ENCODE measurements around the gene CARHSP1. TPM values are rescaled to one million over a fixed set of nuclear protein-coding genes. Genes with fewer than 3 reads are reported as not detected.

The CARHSP1 gene
- polyA plus RNA-seq, 2 of the 4 experiments (the other 2 are of a cell fraction): 53.9 to 172 TPM

DNA sequence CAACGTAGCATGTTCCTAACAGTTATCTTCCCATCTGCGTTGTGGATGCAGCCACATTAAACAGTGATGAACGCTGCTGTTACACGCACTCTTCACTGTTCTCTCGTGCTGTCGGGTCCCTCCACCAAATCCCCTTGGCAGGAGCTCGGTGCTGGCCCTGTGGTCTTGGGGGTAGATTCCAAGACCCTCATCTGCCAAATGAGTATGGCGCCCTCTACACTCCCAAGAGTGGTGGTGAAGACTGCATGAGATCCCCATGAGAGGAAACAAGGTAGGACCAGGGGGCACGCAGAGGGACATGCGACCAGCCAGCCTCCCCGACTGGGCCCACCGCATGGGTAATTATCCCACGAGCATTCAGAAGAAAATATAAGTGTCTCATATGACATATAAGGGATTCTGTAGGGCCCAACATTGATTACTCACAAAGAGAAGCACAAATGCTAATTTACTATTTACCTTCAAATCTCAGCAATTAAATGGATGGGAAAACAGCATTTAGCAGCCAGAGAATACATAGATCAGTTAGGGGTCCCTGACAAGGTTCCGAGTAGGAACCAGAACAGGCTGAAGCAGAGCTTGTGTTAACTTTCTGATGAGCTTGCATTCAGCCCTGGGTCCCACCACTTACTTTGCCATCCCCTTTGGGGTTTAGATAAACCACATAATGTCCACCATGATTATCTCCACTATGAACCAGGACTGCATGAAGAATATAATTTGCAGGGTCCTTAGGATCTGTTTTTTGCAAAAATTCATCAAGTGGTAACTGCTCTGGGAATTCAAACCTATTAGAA is 37.2 kb upstream of the CARHSP1 start:
- WGBS (ENCODE audit: missing lambda C conversion rate): 89% methylated on average over 14 of the region's 14 CpGs
- Histone ChIP-seq H3K4me2 (no peak overlapping the region), H3K9me3 (no peaks in the 10 kb centered on the region), H3K27ac (no peak overlapping the region), H3K4me3 (no peak overlapping the region), H3K4me1 (peaks cover 6% of the 10 kb centered on the region; the same call in 1 of the 3 replicates)
- peak in 1 of 2 experiments; percentile 25 for DNase-seq (ENCODE audit: low read depth in 1 of 2, low spot score in 1 of 2)
- TF ChIP-seq, protein P1, sequence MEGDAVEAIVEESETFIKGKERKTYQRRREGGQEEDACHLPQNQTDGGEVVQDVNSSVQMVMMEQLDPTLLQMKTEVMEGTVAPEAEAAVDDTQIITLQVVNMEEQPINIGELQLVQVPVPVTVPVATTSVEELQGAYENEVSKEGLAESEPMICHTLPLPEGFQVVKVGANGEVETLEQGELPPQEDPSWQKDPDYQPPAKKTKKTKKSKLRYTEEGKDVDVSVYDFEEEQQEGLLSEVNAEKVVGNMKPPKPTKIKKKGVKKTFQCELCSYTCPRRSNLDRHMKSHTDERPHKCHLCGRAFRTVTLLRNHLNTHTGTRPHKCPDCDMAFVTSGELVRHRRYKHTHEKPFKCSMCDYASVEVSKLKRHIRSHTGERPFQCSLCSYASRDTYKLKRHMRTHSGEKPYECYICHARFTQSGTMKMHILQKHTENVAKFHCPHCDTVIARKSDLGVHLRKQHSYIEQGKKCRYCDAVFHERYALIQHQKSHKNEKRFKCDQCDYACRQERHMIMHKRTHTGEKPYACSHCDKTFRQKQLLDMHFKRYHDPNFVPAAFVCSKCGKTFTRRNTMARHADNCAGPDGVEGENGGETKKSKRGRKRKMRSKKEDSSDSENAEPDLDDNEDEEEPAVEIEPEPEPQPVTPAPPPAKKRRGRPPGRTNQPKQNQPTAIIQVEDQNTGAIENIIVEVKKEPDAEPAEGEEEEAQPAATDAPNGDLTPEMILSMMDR (IDR thresholded peaks at IDR 0.05): peak; percentile 24; the same call in 2 of the 3 replicates
- no peak for TF ChIP-seq HEYL (CRISPR knock-in tag; IDR thresholded peaks at IDR 0.05)
- ChIA-PET CTCF (interaction anchor here (0.7 to 3.0 kb wide), 14 partner anchors 8 to 219 kb away, joined by 3 to 20 read pairs (median 3); no protein-coding TSS in a partner anchor), POLR2A (no interaction called here)
- FAIRE-seq: no peak
- ATAC-seq: peak; percentile 70 to 73; a peak in 4 of 6 replicates

GRCh38 chr16:8905168-8905762 is 36.5 kb upstream of the CARHSP1 start:
- FAIRE-seq (no peak), ATAC-seq (peak; percentile 87 to 89), DNase-seq (ENCODE audit: low read depth in 1 of 2, low spot score in 1 of 2) (peak; percentile 36 to 69)
- Histone ChIP-seq H3K4me2 (no peak overlapping the region), H3K9me3 (no peaks in the 10 kb centered on the region), H3K4me1 (peaks cover 6% of the 10 kb centered on the region; the same call in 1 of the 3 replicates), H3K4me3 (no peak overlapping the region), H3K27ac (no peak overlapping the region)
- ChIA-PET POLR2A (no interaction called here), CTCF (interaction anchor here (0.8 to 3.0 kb wide), 13 partner anchors 9 to 220 kb away, joined by 3 to 20 read pairs (median 3); no protein-coding TSS in a partner anchor)
- WGBS (ENCODE audit: missing lambda C conversion rate): 80% methylated on average over 13 of the region's 13 CpGs
- TF ChIP-seq POLR2AphosphoS2 (conservative IDR thresholded peaks at IDR 0.05; ENCODE audit: low read length) (no peak), BHLHE40 (IDR thresholded peaks at IDR 0.05; ENCODE audit: low read depth, low read length) (no peak), RCOR1 (IDR thresholded peaks at IDR 0.05; ENCODE audit: low read depth, low read length) (no peak), RAD21 (conservative IDR thresholded peaks at IDR 0.05 in 1 of 2, IDR thresholded peaks at IDR 0.05 in 1 of 2) (peak; percentile 57 to 73), SMC3 (IDR thresholded peaks at IDR 0.05) (peak; percentile 49; the same call in 2 of the 3 replicates), MYC (IDR thresholded peaks at IDR 0.05; ENCODE audit: borderline replicate concordance, low read length) (no peak), ZNF302 (CRISPR knock-in tag; IDR thresholded peaks at IDR 0.05) (no peak), HOXB13 (CRISPR knock-in tag; IDR thresholded peaks at IDR 0.05; ENCODE audit: low read depth) (no peak), CEBPB (IDR thresholded peaks at IDR 0.05) (no peak), ESRRA (IDR thresholded peaks at IDR 0.05; ENCODE audit: borderline replicate concordance, low read length) (no peak), NR3C1 (IDR thresholded peaks at IDR 0.05) (no peak), NFE2L2 (conservative IDR thresholded peaks at IDR 0.05; ENCODE audit: low read length) (no peak)
- TF ChIP-seq, protein P2, sequence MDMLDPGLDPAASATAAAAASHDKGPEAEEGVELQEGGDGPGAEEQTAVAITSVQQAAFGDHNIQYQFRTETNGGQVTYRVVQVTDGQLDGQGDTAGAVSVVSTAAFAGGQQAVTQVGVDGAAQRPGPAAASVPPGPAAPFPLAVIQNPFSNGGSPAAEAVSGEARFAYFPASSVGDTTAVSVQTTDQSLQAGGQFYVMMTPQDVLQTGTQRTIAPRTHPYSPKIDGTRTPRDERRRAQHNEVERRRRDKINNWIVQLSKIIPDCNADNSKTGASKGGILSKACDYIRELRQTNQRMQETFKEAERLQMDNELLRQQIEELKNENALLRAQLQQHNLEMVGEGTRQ (IDR thresholded peaks at IDR 0.05): no peak
- TF ChIP-seq, protein P1 (IDR thresholded peaks at IDR 0.05): peak; percentile 27
- TF ChIP-seq, protein P3, sequence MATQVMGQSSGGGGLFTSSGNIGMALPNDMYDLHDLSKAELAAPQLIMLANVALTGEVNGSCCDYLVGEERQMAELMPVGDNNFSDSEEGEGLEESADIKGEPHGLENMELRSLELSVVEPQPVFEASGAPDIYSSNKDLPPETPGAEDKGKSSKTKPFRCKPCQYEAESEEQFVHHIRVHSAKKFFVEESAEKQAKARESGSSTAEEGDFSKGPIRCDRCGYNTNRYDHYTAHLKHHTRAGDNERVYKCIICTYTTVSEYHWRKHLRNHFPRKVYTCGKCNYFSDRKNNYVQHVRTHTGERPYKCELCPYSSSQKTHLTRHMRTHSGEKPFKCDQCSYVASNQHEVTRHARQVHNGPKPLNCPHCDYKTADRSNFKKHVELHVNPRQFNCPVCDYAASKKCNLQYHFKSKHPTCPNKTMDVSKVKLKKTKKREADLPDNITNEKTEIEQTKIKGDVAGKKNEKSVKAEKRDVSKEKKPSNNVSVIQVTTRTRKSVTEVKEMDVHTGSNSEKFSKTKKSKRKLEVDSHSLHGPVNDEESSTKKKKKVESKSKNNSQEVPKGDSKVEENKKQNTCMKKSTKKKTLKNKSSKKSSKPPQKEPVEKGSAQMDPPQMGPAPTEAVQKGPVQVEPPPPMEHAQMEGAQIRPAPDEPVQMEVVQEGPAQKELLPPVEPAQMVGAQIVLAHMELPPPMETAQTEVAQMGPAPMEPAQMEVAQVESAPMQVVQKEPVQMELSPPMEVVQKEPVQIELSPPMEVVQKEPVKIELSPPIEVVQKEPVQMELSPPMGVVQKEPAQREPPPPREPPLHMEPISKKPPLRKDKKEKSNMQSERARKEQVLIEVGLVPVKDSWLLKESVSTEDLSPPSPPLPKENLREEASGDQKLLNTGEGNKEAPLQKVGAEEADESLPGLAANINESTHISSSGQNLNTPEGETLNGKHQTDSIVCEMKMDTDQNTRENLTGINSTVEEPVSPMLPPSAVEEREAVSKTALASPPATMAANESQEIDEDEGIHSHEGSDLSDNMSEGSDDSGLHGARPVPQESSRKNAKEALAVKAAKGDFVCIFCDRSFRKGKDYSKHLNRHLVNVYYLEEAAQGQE (IDR thresholded peaks at IDR 0.05): no peak
